ENCODE measurements around the gene P2RX6. TPM values are rescaled to one million over a fixed set of nuclear protein-coding genes. Genes with fewer than 3 reads are reported as not detected.

The P2RX6 gene
- total RNA-seq (2022; extraction: Qiagen RNA extraction): 0.35 to 1.1 TPM (median 0.70 TPM) in 5 replicates

DNA sequence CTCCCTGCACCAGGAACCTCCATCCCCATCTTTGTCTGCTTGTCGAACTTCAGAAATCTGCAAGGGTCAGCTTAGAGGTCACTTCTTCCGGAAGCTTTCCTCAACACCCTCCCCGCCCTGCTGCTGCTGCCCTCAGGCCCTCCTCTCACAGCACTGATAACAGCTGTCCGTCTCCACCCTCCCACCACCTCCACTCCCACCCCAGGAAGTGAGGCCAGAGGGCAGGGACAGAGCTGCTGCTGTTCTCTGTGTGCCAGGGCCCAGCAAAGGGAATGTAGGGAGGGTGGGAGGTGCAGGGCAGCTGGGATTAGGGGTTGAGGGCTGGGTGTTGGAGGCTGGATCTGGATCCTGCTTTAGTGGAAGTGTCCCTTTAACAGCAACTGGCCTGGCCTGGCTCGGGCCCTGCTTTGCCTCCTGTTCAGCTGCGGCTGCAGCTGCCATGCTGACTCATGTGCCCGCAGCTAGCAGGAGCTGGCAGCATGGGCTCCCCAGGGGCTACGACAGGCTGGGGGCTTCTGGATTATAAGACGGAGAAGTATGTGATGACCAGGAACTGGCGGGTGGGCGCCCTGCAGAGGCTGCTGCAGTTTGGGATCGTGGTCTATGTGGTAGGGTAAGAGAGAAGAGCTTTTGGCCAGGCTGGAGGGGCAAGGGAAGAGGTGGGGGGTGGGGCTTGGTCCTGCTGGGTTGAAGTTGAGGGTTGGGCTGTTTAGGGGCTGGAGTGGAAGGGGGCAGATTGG is at the start of gene P2RX6:
TSS of gene P2RX6 (plus strand) at position 440 of the 740 bp plus-strand sequence. CDS start at position 450, 10 bp downstream.

DNA sequence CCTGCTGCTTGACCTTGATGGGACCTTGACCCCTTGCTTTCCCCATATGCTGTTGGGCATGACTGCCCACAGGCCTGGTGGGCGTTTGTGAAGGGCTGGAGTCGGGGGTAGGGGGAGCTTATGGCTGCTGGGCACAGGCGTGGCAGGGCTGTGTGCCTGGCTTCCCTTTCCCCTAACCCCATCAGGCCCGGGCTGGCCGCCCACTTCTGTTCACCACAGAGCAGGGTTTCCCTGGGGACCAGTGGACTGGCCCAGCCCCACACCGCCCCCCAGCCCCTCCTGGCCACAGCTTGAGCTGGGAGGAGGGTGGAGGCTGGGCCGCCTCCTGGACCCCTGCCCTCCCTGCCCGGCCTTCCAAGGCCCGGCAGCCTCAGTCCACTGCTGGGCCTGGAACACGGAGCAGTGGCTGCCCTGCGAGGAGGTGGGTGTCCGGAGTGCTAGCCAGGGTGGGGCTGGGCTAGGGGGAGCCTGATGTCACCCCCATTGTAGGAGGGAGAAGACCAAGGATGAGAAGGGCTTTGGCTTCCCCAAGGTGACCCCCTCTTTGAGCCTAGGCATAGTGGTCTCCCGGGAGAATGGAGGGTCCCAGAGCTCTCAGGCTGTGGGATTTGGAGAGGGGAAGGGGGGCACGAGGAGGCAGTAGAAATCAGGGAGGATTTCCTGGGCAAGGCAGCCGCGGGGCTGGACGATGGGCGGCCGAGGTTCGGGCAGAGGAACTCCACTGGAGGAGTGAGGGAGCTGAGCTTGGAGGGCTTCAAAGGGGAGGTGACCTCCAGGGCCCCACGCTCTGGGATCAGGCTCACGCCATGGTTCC is 47.9 kb upstream of the P2RX6 start, which contains the start of gene AIFM3:
TSS of gene AIFM3 (plus strand) at position 373 of the 814 bp plus-strand sequence. CDS start 690 bp downstream, outside the sequence.

GRCh38 chr22:20981787-20982562 is 33.0 kb upstream of the P2RX6 start, which contains the start of gene LZTR1:
LZTR1 (plus strand) TSS chr22:20982297; CDS start chr22:20982372, 75 bp downstream.

GRCh38 chr22:21001601-21002325 is 13.2 kb upstream of the P2RX6 start, which contains the start of gene THAP7:
THAP7 (minus strand) TSS chr22:21002118; CDS start chr22:21001911, 207 bp downstream.

GRCh38 chr22:21032037-21032867 is 17.3 kb downstream of the P2RX6 start, which contains the start of gene SLC7A4:
SLC7A4 (minus strand) TSS chr22:21032561; CDS start chr22:21031812, 749 bp downstream.

DNA sequence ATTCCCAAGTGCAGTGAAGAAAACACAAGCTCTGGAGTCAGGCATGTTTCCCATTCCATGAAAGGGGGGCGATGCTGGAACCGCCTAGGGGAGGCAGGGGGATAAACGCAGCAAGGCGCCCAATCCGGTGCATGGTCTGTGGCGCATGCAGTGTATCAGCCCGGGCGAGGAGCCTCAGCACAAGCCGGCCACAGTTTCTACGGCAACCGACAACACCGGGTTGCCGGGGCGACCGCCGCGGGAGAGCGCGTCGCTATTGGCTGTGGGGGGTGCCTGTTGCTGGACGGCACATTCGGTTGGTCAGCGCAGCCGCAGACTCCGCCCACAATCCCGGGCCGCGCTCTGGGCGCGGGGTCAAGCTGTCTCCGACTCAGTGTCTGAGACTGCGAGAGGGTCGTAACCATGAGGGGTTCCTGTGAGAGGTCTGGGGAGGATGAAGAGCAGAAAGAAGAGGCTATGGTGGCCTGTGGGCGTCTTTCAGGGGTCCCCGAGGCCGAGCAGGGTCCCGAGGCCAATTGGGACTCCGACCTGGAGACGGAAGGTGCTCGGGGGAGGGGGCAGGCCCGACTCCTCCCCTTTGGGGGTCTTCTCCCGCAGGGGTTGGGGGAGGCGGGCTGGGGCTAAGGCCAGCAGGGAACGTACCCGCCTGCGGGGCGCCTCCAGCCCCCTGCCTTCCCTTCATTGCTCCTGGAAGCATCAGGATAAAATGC is 30.8 kb downstream of the P2RX6 start, which contains the start of gene LRRC74B:
TSS of gene LRRC74B (plus strand) at position 362 of the 710 bp plus-strand sequence. CDS start at position 403, 41 bp downstream.

Other genes with a start within 250 kb of the P2RX6 start
- gene SERPIND1, start 241.1 kb upstream of the P2RX6 start, total RNA-seq (2022; extraction: Qiagen RNA extraction): 0.05 to 0.08 TPM in 2 of 5 replicates, not detected in the others
- gene PI4KA, start 156.4 kb upstream of the P2RX6 start, total RNA-seq (2022; extraction: Qiagen RNA extraction): 19.5 to 22.7 TPM (median 21.5 TPM) in 5 replicates
- 16.0 to 17.9 TPM (median 16.8 TPM) in 5 replicates for gene SNAP29, start 156.2 kb upstream of the P2RX6 start, total RNA-seq (2022; extraction: Qiagen RNA extraction)
- 19.8 to 24.9 TPM (median 21.3 TPM) in 5 replicates for gene CRKL, start 97.8 kb upstream of the P2RX6 start, total RNA-seq (2022; extraction: Qiagen RNA extraction)
- 2.1 to 4.6 TPM (median 4.3 TPM) in 5 replicates for gene AIFM3, start 47.9 kb upstream of the P2RX6 start, total RNA-seq (2022; extraction: Qiagen RNA extraction)
- 12.8 to 22.5 TPM (median 19.1 TPM) in 5 replicates for gene LZTR1, start 32.9 kb upstream of the P2RX6 start, total RNA-seq (2022; extraction: Qiagen RNA extraction)
- 15.4 to 27.5 TPM (median 25.5 TPM) in 5 replicates for gene THAP7, start 13.0 kb upstream of the P2RX6 start, total RNA-seq (2022; extraction: Qiagen RNA extraction)
- not detected in 5 replicates for gene SLC7A4, start 17.4 kb downstream of the P2RX6 start, total RNA-seq (2022; extraction: Qiagen RNA extraction)
- gene LRRC74B, start 30.8 kb downstream of the P2RX6 start, total RNA-seq (2022; extraction: Qiagen RNA extraction): not detected in 5 replicates